Suprapubic skin (tissue), 4 donors: Measurements from ENCODE around the gene TGOLN2.

ENCODE experiments used
- CTCF ChIP-seq, 2 donors: fragments of 200-600 bp in 1 of 2; fragments of 450-650 bp in 1 of 2; sonication (generic) in 1 of 2; IDR thresholded peaks; one replicate each; pipeline ENCODE4 v1.5.1; 2016 to 2019; ENCODE audit warnings: antibody characterized with exemption in 2 of 2, mild to moderate bottlenecking in 1 of 2, moderate library complexity in 1 of 2
- POLR2A ChIP-seq, 2 donors: fragments of 450-650 bp; IDR thresholded peaks; one replicate each; pipeline ENCODE4 v1.6.1; 2017; ENCODE audit warnings: antibody characterized with exemption in 2 of 2, mild to moderate bottlenecking in 2 of 2, moderate library complexity in 2 of 2
- POLR2AphosphoS5 ChIP-seq, 3 donors: sonication (generic); formaldehyde crosslinking; IDR thresholded peaks; one replicate each; pipeline ENCODE4 v1.6.1; 2017; ENCODE audit warnings: antibody characterized with exemption in 3 of 3

- no peak for TF ChIP-seq CTCF (IDR thresholded peaks at IDR 0.05)
- TF ChIP-seq POLR2A (IDR thresholded peaks at IDR 0.05): peak; percentile 97 to 98
- peak; percentile 89 to 96 (median 91) for TF ChIP-seq POLR2AphosphoS5 (IDR thresholded peaks at IDR 0.05)
Observed at GRCh38 chr2:85327822-85328617, at the start of gene TGOLN2.
